Endodermal cell (in vitro differentiated cells): ENCODE data around the gene ZP1. TPM values are rescaled to one million over a fixed set of nuclear protein-coding genes. Genes with fewer than 3 reads are reported as not detected.

Experiments used
- DNase-seq: peaks from one replicate; pipeline ENCODE4 v3.0.0-alpha.2; 2017
- H3K27ac ChIP-seq: 2 replicates; pipeline ENCODE4 v1.5.1; 2013; ENCODE audit warnings: mild to moderate bottlenecking, low read depth, low read length, moderate library complexity
- H3K27me3 ChIP-seq: 2 replicates; pipeline ENCODE4 v1.6.1; 2013; ENCODE audit warnings: mild to moderate bottlenecking, low read length, moderate library complexity; ENCODE audit not compliant: insufficient read depth, control insufficient read depth, poor library complexity, severe bottlenecking
- H3K36me3 ChIP-seq: 2 replicates; pipeline ENCODE4 v1.7.0; 2013; ENCODE audit warnings: mild to moderate bottlenecking, low read length, moderate library complexity; ENCODE audit not compliant: control insufficient read depth, insufficient read depth
- H3K4me1 ChIP-seq: one replicate; pipeline ENCODE4 v1.7.0; 2013; ENCODE audit warnings: low read length; ENCODE audit not compliant: control insufficient read depth, insufficient read depth
- H3K4me3 ChIP-seq: 2 replicates; pipeline ENCODE4 v1.5.1; 2013; ENCODE audit warnings: mild to moderate bottlenecking, low read length, moderate library complexity
- H3K9ac ChIP-seq: 2 replicates; pipeline ENCODE4 v1.6.1; 2013; ENCODE audit warnings: mild to moderate bottlenecking, low read length, moderate library complexity; ENCODE audit not compliant: poor library complexity, severe bottlenecking; ENCODE audit errors: extremely low read depth
- H3K9me3 ChIP-seq: 2 replicates; pipeline ENCODE4 v1.6.1; 2013; ENCODE audit warnings: mild to moderate bottlenecking, low read length, moderate library complexity; ENCODE audit not compliant: control insufficient read depth
- H3K27ac Mint-ChIP-seq: 2 replicates; pipeline ENCODE4 v1.8.0; 2020; ENCODE audit warnings: mixed read lengths
- H3K27me3 Mint-ChIP-seq: 2 replicates; pipeline ENCODE4 v1.8.0; 2021; ENCODE audit warnings: mild to moderate bottlenecking, mixed read lengths; ENCODE audit not compliant: insufficient read depth
- H3K36me3 Mint-ChIP-seq: 2 replicates; pipeline ENCODE4 v1.8.0; 2020; ENCODE audit warnings: low read depth, mixed read lengths
- H3K4me1 Mint-ChIP-seq: 2 replicates; pipeline ENCODE4 v1.8.0; 2020; ENCODE audit warnings: mixed read lengths
- H3K4me3 Mint-ChIP-seq: 2 replicates; pipeline ENCODE4 v1.8.0; 2020; ENCODE audit warnings: mild to moderate bottlenecking, moderate library complexity, mixed read lengths
- H3K9me3 Mint-ChIP-seq: 2 replicates; pipeline ENCODE4 v1.8.0; 2020; ENCODE audit warnings: mild to moderate bottlenecking, mixed read lengths
- WGBS, 2 experiments: methylation state at CpG; one replicate each; pipeline versions ENCODE4 v1.1.5 to v1.1.7; 2013; ENCODE audit warnings: missing lambda C conversion rate in 2 of 2, mixed read lengths in 1 of 2; ENCODE audit not compliant: insufficient coverage in 1 of 2, insufficient read length in 1 of 2; 5-methylcytosine and 5-hydroxymethylcytosine counted together
- total RNA-seq, 2 donors: library from RNA; stranded (reverse); fragmentation: NEBNext Ultra II Directional in 1 of 2; extraction: Animal tissue kit (Norgen Biotek cat#: 25700) in 1 of 2; gene quantifications; 2 replicates in 1 of 2; 3 replicates in 1 of 2; pipeline ENCODE4 v1.2.1, GENCODE V29; 2021
- TF ChIP-seq, protein P1 (sequence below): fragments of 200-600 bp; sonication (generic); conservative IDR thresholded peaks from 2 replicates; pipeline ENCODE4 v1.5.0; 2021; ENCODE audit warnings: antibody characterized with exemption, mild to moderate bottlenecking

ZP1 gene
- total RNA-seq, 2 donors from 2014 or later = not detected

DNA sequence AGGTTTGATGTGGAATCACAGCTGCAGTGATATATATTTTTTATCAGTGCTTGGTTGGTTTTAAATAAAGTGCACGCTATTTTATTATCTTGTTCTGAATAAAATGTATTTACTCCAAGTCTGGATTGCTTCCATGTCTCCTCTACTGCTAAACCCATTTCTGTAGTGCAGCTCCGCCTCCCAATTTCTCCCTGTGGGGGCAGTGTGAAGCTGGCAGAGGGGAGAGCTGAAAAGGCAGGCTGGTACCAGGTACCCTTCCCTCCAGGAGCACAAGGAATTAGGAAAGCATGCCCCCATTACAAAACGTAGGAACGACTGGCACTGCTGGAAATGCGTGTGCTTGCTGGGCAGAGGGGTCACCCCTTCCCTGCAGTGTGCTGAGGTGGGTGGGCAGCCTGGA, 56.0 kb downstream of the ZP1 start:
- H3K36me3 Mint-ChIP-seq = peaks cover 48% of the 10 kb centered on the region
- H3K4me3 Mint-ChIP-seq = no peak overlapping the region
- Histone ChIP-seq H3K9ac (no peak overlapping the region), H3K27ac (no peak overlapping the region), H3K27me3 (no peaks in the 10 kb centered on the region), H3K4me1 (peaks cover 8% of the 10 kb centered on the region), H3K9me3 (no peaks in the 10 kb centered on the region), H3K4me3 (no peak overlapping the region), H3K36me3 (peaks cover 37% of the 10 kb centered on the region)
- no peaks in the 10 kb centered on the region for H3K9me3 Mint-ChIP-seq
- H3K4me1 Mint-ChIP-seq = peaks cover 25% of the 10 kb centered on the region
- WGBS, 2 experiments = 88 to 90% methylated on average over 2 to 4 of the region's 5 CpGs
- peaks cover 10% of the 10 kb centered on the region for H3K27me3 Mint-ChIP-seq
- H3K27ac Mint-ChIP-seq = no peak overlapping the region
- DNase-seq = no peak
- TF ChIP-seq, protein P1, sequence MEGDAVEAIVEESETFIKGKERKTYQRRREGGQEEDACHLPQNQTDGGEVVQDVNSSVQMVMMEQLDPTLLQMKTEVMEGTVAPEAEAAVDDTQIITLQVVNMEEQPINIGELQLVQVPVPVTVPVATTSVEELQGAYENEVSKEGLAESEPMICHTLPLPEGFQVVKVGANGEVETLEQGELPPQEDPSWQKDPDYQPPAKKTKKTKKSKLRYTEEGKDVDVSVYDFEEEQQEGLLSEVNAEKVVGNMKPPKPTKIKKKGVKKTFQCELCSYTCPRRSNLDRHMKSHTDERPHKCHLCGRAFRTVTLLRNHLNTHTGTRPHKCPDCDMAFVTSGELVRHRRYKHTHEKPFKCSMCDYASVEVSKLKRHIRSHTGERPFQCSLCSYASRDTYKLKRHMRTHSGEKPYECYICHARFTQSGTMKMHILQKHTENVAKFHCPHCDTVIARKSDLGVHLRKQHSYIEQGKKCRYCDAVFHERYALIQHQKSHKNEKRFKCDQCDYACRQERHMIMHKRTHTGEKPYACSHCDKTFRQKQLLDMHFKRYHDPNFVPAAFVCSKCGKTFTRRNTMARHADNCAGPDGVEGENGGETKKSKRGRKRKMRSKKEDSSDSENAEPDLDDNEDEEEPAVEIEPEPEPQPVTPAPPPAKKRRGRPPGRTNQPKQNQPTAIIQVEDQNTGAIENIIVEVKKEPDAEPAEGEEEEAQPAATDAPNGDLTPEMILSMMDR = no peak

DNA sequence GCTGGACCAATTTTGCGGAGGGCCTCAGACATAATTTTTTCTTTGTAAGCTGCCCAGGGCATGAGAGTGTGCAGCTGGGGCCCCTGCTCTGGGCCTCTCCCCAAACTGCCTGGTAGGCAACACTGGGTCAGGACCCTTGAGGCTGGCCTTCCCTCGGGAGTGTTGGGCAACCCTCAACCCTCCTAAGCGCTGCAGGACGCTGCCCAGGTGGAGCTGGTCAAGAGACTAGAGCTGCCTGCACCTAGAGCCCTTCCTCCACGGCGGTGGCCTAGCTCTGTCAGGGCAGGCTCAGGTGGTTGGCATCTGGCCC, 56.4 kb downstream of the ZP1 start:
- Histone ChIP-seq H3K9ac (no peak overlapping the region), H3K4me3 (peak overlapping the region; percentile 53), H3K27ac (no peak overlapping the region), H3K9me3 (no peaks in the 10 kb centered on the region), H3K4me1 (peaks cover 8% of the 10 kb centered on the region), H3K27me3 (no peaks in the 10 kb centered on the region), H3K36me3 (peaks cover 42% of the 10 kb centered on the region)
- Mint-ChIP-seq H3K36me3 (peaks cover 49% of the 10 kb centered on the region), H3K4me1 (peaks cover 21% of the 10 kb centered on the region), H3K27ac (no peak overlapping the region), H3K9me3 (no peaks in the 10 kb centered on the region), H3K27me3 (peaks cover 10% of the 10 kb centered on the region), H3K4me3 (peak overlapping the region; percentile 76)
- DNase-seq = no peak
- TF ChIP-seq, protein P1 = no peak
- 69 to 87% methylated on average over 4 to 6 of the region's 6 CpGs for WGBS, 2 experiments

GRCh38 chr11:60924110-60924905, 57.0 kb downstream of the ZP1 start, which contains the start of gene TMEM132A:
TMEM132A (plus strand) TSS chr11:60924460; CDS start chr11:60924634, 174 bp downstream.
- peaks cover 51% of the 10 kb centered on the region for H3K36me3 Mint-ChIP-seq
- WGBS, 2 experiments = 0 to 1% methylated on average over 10 to 69 of the region's 69 CpGs
- peak within 1 kb of the TSS; percentile 78 for H3K27ac ChIP-seq

More at GRCh38 chr11:60924110-60924905, 57.0 kb downstream of the ZP1 start, which contains the start of gene TMEM132A:
- Mint-ChIP-seq H3K4me1 (peaks cover 17% of the 10 kb centered on the region), H3K9me3 (no peaks in the 10 kb centered on the region), H3K27me3 (peaks cover 10% of the 10 kb centered on the region), H3K4me3 (peak within 1 kb of the TSS; percentile 76), H3K27ac (no peak within 1 kb of the TSS)
- peaks cover 8% of the 10 kb centered on the region for H3K4me1 ChIP-seq
- peak within 1 kb of the TSS; percentile 85 for H3K4me3 ChIP-seq
- peaks cover 46% of the 10 kb centered on the region for H3K36me3 ChIP-seq
- DNase-seq = peak; percentile 94
- peak within 1 kb of the TSS; percentile 62 for H3K9ac ChIP-seq
- H3K9me3 ChIP-seq = no peaks in the 10 kb centered on the region
- TF ChIP-seq, protein P1 = peak; percentile 41
- H3K27me3 ChIP-seq = no peaks in the 10 kb centered on the region

Other genes with a start within 250 kb of the ZP1 start
- gene MS4A8, start 167.9 kb upstream of the ZP1 start, total RNA-seq = not detected
- not detected for gene MS4A18, start 142.8 kb upstream of the ZP1 start, total RNA-seq
- gene MS4A15, start 110.7 kb upstream of the ZP1 start, total RNA-seq = not detected
- not detected for gene MS4A10, start 82.2 kb upstream of the ZP1 start, total RNA-seq
- 10 to 100 TPM; 22.4 to 27.9 TPM for gene CCDC86, start 25.4 kb upstream of the ZP1 start, total RNA-seq
- gene PTGDR2, start 11.6 kb upstream of the ZP1 start, total RNA-seq = under 1 TPM in 1 of 2 donors, not detected in 1; 0.15 TPM
- 100 to 1,000 TPM; 106 to 109 TPM for gene PRPF19, start 39.0 kb downstream of the ZP1 start, total RNA-seq
- 10 to 100 TPM; 41.4 to 56.8 TPM for gene TMEM109, start 46.6 kb downstream of the ZP1 start, total RNA-seq
- 100 to 1,000 TPM; 135 to 140 TPM for gene TMEM132A, start 56.9 kb downstream of the ZP1 start, total RNA-seq
- 1 to 10 TPM; 1.4 to 1.6 TPM for gene SLC15A3, start 84.6 kb downstream of the ZP1 start, total RNA-seq
- gene CD6, start 104.1 kb downstream of the ZP1 start, total RNA-seq = 1 to 10 TPM; 1.5 to 1.6 TPM
- not detected for gene CD5, start 234.9 kb downstream of the ZP1 start, total RNA-seq